Transverse colon (tissue), 4 donors: ENCODE measurements around the gene BCAM. TPM values are rescaled to one million over a fixed set of nuclear protein-coding genes. Genes with fewer than 3 reads are reported as not detected.
A peak's percentile ranks its signal among the peaks of the same experiment; 100 is the strongest.

ENCODE experiments used
- DNase-seq: peaks from one replicate; pipeline ENCODE4 v3.0.0-alpha.2; 2019
- H3K27ac ChIP-seq, 4 donors: fragments of 200-600 bp; sonication (generic); 2 replicates each; pipeline ENCODE4 v1.5.1; 2016 to 2018; ENCODE audit warnings: inconsistent platforms in 4 of 4
- H3K27me3 ChIP-seq: fragments of 200-600 bp; sonication (generic); 2 replicates; pipeline ENCODE4 v1.5.1; 2017; ENCODE audit warnings: inconsistent platforms
- H3K36me3 ChIP-seq, 4 donors: fragments of 200-600 bp; sonication (generic); 2 replicates each; pipeline ENCODE4 v1.5.1; 2017 to 2019; ENCODE audit warnings: inconsistent platforms in 4 of 4
- H3K4me1 ChIP-seq, 4 donors: fragments of 200-600 bp; sonication (generic); 2 replicates each; pipeline ENCODE4 v1.5.1; 2017 to 2020; ENCODE audit warnings: inconsistent platforms in 4 of 4
- H3K4me3 ChIP-seq, 4 donors: fragments of 200-600 bp; sonication (generic); 1 replicate in 1 of 4; 2 replicates in 3 of 4; pipeline versions ENCODE4 v1.5.1 to v1.6.1; 2017 to 2019; ENCODE audit warnings: inconsistent platforms in 4 of 4
- H3K9me3 ChIP-seq, 2 donors: fragments of 200-600 bp; sonication (generic); 2 replicates each; pipeline ENCODE4 v1.5.1; 2017 to 2019; ENCODE audit warnings: inconsistent platforms in 2 of 2
- EP300 ChIP-seq: sonication (generic); formaldehyde crosslinking; IDR thresholded peaks from one replicate; pipeline ENCODE4 v1.6.1; 2017; ENCODE audit warnings: antibody characterized with exemption, low read depth
- POLR2A ChIP-seq: fragments of 450-650 bp; IDR thresholded peaks from one replicate; pipeline ENCODE4 v1.6.1; 2016; ENCODE audit warnings: antibody characterized with exemption, mild to moderate bottlenecking, moderate library complexity
- POLR2AphosphoS5 ChIP-seq, 3 donors: sonication (generic); formaldehyde crosslinking; IDR thresholded peaks; one replicate each; pipeline ENCODE4 v1.6.1; 2016; ENCODE audit warnings: antibody characterized with exemption in 3 of 3
- WGBS, 2 donors: methylation state at CpG; one replicate each; pipeline ENCODE4 v1.1.5; 2018; ENCODE audit warnings: low coverage in 1 of 2; 5-methylcytosine and 5-hydroxymethylcytosine counted together
- in situ Hi-C, 4 donors: fragments of 200-750 bp; cut with MboI; loops; one replicate each; pipeline versions ENCODE4 v1.15.0 to v1.15.1; 2017; ENCODE audit warnings: low sequenced_read_pairs in 3 of 4, low pct_ligation_motif_present in 1 of 4, low pct_unique_long_range_greater_than_20kb in 1 of 4
- intact Hi-C: fragments of 100-400 bp; cut with DNase I; formaldehyde crosslinking; loops from one replicate; pipeline ENCODE4 v1.15.1; 2023; ENCODE audit warnings: low total_unique reads
- total RNA-seq, 4 donors: library from RNA; depleted of rRNA; stranded (reverse); fragments of >200 nt; gene quantifications; one replicate each; pipeline ENCODE4 v1.1.0, GENCODE V29; 2016
- TF ChIP-seq, protein P1 (sequence below), 5 experiments: fragments of 200-600 bp in 3 of 5; fragments of 450-650 bp in 2 of 5; sonication (generic) in 3 of 5; IDR thresholded peaks; 1 replicate in 2 of 5; 2 replicates in 3 of 5; pipeline ENCODE4 v1.5.1; 2016 to 2017; ENCODE audit warnings: antibody characterized with exemption in 5 of 5, inconsistent platforms in 3 of 5, mild to moderate bottlenecking in 2 of 5, moderate library complexity in 1 of 5

The BCAM gene
- total RNA-seq, 4 donors from 2014 or later: 7.9 to 95.1 (median 23.1) TPM

- in situ Hi-C loops: no loop called here
- Histone ChIP-seq H3K36me3 (no peaks in the 10 kb centered on the region), H3K9me3 (no peaks in the 10 kb centered on the region), H3K27me3 (no peaks in the 10 kb centered on the region), H3K4me1 (peaks cover 11 to 42% (median 31%) of the 10 kb centered on the region in 4 donors), H3K4me3 (peak overlapping the region; percentile 95 to 98 (median 96)), H3K27ac (peak overlapping the region; percentile 96 to 99 (median 97))
- 0% methylated on average over 35 of the region's 51 CpGs; no CpG with 5 or more reads in 1 of the 2 donors for WGBS, 2 donors
- peak; percentile 48 for DNase-seq
- intact Hi-C loops: no loop called here
- TF ChIP-seq POLR2AphosphoS5 (IDR thresholded peaks at IDR 0.05): no peak
- TF ChIP-seq EP300: no peak
- TF ChIP-seq POLR2A: no peak
- TF ChIP-seq, protein P1, sequence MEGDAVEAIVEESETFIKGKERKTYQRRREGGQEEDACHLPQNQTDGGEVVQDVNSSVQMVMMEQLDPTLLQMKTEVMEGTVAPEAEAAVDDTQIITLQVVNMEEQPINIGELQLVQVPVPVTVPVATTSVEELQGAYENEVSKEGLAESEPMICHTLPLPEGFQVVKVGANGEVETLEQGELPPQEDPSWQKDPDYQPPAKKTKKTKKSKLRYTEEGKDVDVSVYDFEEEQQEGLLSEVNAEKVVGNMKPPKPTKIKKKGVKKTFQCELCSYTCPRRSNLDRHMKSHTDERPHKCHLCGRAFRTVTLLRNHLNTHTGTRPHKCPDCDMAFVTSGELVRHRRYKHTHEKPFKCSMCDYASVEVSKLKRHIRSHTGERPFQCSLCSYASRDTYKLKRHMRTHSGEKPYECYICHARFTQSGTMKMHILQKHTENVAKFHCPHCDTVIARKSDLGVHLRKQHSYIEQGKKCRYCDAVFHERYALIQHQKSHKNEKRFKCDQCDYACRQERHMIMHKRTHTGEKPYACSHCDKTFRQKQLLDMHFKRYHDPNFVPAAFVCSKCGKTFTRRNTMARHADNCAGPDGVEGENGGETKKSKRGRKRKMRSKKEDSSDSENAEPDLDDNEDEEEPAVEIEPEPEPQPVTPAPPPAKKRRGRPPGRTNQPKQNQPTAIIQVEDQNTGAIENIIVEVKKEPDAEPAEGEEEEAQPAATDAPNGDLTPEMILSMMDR (IDR thresholded peaks at IDR 0.05): no peak
Observed at GRCh38 chr19:44846455-44847143, 37.7 kb downstream of the BCAM start.

DNA sequence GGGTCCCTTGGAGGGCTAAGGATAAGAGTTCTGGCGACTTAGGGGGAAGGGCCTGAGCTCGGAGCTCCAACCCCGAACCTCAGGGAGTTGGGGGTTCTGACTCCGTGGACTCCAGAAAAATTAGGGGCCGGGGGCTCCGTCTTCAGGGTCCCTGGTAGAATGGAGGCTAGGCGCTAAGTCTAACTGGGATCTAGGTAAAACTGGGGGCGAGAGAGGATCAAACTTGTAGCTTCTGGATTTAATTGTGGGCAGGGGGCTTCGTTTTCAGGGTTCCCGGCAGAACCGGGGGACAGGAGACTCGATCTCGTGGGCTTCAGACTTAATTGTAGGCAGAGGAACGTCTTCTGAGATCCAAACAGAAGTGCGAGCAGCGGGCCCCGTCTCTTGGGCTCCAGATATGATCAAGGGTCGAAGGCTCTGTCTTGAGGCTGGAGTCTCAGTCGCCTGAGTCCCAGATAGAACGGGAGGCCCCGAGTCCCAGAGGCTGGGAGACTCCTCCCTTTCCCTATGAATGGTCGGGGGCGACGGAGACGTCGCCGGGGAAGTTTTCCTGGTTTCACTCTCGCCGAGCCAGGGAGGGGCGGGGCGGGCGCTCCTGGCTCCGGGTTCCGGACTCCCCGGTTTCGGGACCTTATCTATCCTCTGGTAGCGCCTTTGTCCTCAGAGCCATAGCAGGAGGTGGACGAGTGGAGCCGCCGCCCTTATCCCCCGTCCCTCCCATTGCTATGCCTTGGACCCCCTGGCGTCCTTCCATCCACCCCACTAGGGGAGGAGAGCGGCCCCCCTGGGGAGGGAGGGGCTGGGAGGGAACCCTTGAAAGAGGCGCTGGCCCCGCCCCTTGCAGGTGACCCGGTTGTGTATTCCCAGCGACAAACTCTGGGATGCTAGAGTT, 38.5 kb downstream of the BCAM start:
- no peaks in the 10 kb centered on the region for H3K27me3 ChIP-seq
- peaks cover 11 to 42% (median 31%) of the 10 kb centered on the region in 4 donors for H3K4me1 ChIP-seq
- in situ Hi-C loops (no loop called here), intact Hi-C loops (no loop called here)
- TF ChIP-seq EP300 (no peak), POLR2A (peak; percentile 87), POLR2AphosphoS5 (IDR thresholded peaks at IDR 0.05) (peak; percentile 78 to 82 (median 79))
- TF ChIP-seq, protein P1 (IDR thresholded peaks at IDR 0.05): no peak
- peak overlapping the region; percentile 96 to 99 (median 97) for H3K27ac ChIP-seq
- no peaks in the 10 kb centered on the region for H3K36me3 ChIP-seq
- DNase-seq: peak; percentile 84
- WGBS, 2 donors: 1% methylated on average over 38 of the region's 47 CpGs; no CpG with 5 or more reads in 1 of the 2 donors
- no peaks in the 10 kb centered on the region for H3K9me3 ChIP-seq
- peak overlapping the region; percentile 95 to 98 (median 96) for H3K4me3 ChIP-seq

DNA sequence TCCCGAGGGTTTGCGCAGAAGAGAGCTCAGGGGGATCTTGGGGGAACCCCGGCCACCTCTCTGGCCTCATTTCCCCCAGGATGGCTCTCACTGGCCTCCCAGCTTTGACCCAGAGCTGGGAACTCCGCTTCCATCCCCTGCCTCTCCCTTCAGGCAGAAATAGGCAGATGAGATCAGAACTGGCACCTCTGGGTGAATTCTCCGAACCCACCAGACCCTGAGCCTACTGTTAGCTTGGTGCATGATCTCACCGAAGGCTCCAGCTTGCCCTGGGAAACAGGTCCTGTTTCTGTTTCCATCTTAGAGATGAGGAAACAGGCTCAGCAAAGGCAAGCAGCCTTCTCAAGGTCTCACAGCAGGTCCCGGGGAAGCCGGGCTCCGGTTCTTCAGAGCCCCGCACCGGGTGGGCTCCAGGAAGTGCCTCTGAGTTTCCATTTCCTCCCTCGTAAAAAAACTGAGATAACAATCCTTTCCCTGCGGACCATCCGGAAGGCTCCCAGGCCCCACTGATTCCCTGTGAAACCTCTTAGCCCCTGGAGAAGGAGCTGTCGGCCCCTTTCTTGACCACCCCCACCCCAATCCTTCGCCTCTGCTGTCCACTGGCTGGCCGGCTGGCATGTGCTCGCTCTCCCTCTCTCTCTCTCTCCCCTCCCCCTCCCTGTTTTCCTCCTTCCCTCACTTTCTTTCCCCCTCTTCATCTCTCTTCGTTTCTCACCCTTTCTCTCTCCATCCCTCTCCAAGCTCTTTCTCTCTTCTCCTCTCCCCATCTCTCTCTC, 39.3 kb downstream of the BCAM start:
- intact Hi-C loops (no loop called here), in situ Hi-C loops (no loop called here)
- Histone ChIP-seq H3K27me3 (no peaks in the 10 kb centered on the region), H3K9me3 (no peaks in the 10 kb centered on the region), H3K36me3 (no peaks in the 10 kb centered on the region), H3K4me3 (peak overlapping the region; percentile 95 to 98 (median 96)), H3K4me1 (peaks cover 11 to 42% (median 31%) of the 10 kb centered on the region in 4 donors), H3K27ac (peak overlapping the region; percentile 96 to 99 (median 97))
- WGBS, 2 donors: 29 to 55% methylated on average over 4 to 19 of the region's 19 CpGs
- TF ChIP-seq, protein P1 (IDR thresholded peaks at IDR 0.05): no peak
- TF ChIP-seq POLR2A (no peak), EP300 (no peak), POLR2AphosphoS5 (IDR thresholded peaks at IDR 0.05) (no peak)
- DNase-seq: no peak
